Mesodermal cell (in vitro differentiated cells): ENCODE results near the gene KIFAP3.
"Not testable (repeated sequence)": the region's sequence is repeated elsewhere in the genome, so short reads cannot be mapped to it uniquely, and the experiment has no call there.

Source experiments
- H3K27ac ChIP-seq: 2 replicates; pipeline ENCODE4 v1.7.0; 2013; ENCODE audit warnings: mild to moderate bottlenecking, low read depth, low read length, moderate library complexity; ENCODE audit not compliant: severe bottlenecking
- H3K36me3 ChIP-seq: 2 replicates; pipeline ENCODE4 v1.7.1; 2013; ENCODE audit warnings: mild to moderate bottlenecking, low read length, moderate library complexity; ENCODE audit not compliant: control insufficient read depth, insufficient read depth
- H3K4me1 ChIP-seq: one replicate; pipeline ENCODE4 v1.7.1; 2013; ENCODE audit warnings: mild to moderate bottlenecking, low read length; ENCODE audit not compliant: insufficient read depth, control insufficient read depth, poor library complexity, severe bottlenecking
- H3K4me3 ChIP-seq: 2 replicates; pipeline ENCODE4 v1.7.0; 2013; ENCODE audit warnings: low read length, control low read depth, mild to moderate bottlenecking; ENCODE audit not compliant: insufficient read depth, poor library complexity, severe bottlenecking; ENCODE audit errors: extremely low read depth
- H3K9me3 ChIP-seq: 2 replicates; pipeline ENCODE4 v1.7.1; 2013; ENCODE audit warnings: mild to moderate bottlenecking, low read length, moderate library complexity; ENCODE audit not compliant: control insufficient read depth
- WGBS, 2 experiments: methylation state at CpG; one replicate each; pipeline ENCODE4 v1.1.5; 2013; ENCODE audit warnings: missing lambda C conversion rate in 2 of 2; ENCODE audit not compliant: insufficient coverage in 2 of 2; 5-methylcytosine and 5-hydroxymethylcytosine counted together

KIFAP3 gene

DNA sequence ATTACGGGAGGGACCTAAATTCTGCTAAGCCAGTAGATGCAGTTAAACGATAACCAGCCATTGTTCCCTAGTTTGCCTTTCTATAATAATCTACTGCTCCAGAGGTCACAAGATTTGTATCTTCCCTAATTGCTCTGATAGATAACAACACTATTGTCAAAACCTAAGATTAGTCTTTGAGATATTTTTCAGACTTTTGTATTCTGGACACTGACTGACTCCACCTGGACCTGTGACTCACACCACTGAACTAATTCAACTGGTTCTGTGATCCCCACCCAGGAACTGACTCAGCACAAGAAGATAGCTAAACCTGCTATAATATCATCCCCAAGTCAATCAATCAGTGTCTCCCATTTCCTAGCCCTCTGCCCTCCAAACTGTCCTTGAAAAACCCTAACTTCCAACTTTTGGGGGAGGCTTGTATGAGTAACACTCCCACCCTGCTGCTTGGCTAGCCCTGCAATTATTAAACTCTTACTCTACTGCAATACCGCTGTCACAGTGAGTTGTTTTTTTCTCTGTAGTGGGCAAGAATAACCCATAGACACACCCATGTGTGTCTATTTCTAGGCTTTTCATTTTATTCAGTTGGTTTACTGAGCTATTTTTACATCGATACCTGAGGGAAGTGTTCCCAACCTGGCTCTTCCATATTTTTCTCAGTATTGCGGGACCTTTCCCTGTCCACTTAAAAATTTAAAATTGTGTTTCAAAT is 11.2 kb downstream of the KIFAP3 start:
- Histone ChIP-seq H3K4me1 (no peaks in the 10 kb centered on the region), H3K27ac (no peak overlapping the region), H3K4me3 (no peak overlapping the region), H3K9me3 (peaks cover 8% of the 10 kb centered on the region), H3K36me3 (no peaks in the 10 kb centered on the region)
- 91 to 95% methylated on average over 2 to 3 of the region's 5 CpGs for WGBS, 2 experiments

DNA sequence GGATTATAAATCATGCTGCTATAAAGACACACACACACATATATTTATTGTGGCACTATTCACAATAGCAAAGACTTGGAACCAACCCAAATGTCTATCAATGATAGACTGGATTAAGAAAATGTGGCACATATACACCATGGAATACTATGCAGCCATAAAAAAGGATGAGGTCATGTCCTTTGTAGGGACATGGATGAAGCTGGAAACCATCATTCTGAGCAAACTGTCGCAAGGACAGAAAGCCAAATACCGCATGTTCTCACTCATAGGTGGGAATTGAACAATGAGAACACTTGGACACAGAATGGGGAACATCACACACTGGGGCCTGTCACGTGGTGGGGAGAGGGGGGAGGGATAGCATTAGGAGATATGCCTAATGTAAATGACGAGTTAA is 12.8 kb downstream of the KIFAP3 start:
- not testable (repeated sequence) for H3K27ac ChIP-seq, H3K4me1 ChIP-seq, H3K36me3 ChIP-seq, H3K9me3 ChIP-seq, H3K4me3 ChIP-seq
- 100% methylated on average over 2 of the region's 4 CpGs for WGBS, 2 experiments

DNA sequence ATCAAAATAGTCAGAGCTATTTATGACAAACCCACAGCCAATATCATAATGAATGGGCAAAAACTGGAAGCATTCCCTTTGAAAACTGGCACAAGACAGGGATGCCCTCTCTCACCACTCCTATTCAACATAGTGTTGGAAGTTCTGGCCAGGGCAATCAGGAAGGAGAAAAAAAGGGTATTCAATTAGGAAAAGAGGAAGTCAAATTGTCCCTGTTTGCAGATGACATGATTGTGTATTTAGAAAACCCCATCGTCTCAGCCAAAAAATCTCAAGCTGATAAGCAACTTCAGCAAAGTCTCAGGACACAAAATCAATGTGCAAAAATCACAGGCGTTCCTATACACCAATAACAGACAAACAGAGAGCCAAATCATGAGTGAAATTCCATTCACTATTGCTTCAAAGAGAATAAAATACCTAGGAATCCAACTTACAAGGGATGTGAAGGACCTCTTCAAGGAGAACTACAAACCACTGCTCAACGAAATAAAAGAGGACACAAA is 14.4 kb downstream of the KIFAP3 start:
- not testable (repeated sequence) for H3K4me3 ChIP-seq, H3K27ac ChIP-seq, H3K36me3 ChIP-seq, H3K4me1 ChIP-seq, H3K9me3 ChIP-seq
- whole genome bisulfite sequencing, 2 experiments: 90% methylated on average over 2 of the region's 3 CpGs; no CpG with 5 or more reads in 1 of the 2 experiments

DNA sequence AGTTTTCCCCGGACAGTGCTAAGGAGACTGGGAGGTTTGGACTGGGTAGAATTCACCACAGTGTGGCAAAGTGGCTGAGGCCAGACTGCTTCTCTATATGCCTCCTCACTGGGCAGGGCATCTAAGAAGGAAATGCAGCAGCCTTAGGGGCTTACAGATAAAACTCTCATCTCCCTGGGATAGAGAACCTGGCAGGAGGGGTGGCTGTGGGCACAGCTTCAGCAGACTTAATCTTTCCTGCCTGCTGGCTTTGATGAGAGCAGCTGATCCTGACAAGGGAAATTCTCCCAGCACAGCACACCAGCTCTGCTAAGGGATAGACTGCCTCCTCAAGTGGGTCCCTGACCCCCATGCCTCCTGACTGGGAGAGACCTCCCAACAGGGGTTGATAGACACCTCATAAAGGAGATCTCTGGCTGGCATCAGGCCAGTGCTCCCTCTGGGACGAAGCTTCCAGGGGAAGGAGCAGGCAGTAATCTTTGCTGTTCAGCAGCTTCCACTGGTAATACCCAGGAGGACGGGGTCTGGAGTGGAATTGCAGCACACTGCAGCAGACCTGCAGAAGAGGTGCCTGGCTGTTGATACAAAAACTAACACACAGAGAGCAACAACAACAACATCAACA is 25.2 kb downstream of the KIFAP3 start:
- Histone ChIP-seq H3K4me3 (no peak overlapping the region), H3K27ac (no peak overlapping the region), H3K9me3 (no peaks in the 10 kb centered on the region), H3K36me3 (no peaks in the 10 kb centered on the region), H3K4me1 (no peaks in the 10 kb centered on the region)
- 88 to 100% methylated on average over 1 to 2 of the region's 3 CpGs for WGBS, 2 experiments

DNA sequence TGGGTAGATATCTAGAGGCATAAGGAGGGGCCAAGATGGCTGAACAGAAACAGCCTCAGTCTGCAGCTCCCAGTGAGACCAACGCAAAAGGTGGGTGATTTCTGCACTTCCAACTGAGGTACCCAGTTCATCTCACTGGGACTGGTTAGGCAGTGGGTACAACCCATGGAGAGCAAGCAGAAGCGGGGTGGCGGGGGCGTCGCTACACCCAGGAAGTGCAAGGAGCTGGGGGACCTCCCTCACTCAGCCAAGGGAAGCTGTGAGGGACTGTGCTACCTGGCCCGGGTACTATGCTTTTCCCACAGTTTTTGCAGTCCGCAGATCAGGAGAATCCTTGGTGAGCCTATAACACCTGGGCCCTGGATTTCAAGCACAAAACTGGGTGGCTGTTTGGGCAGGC is 26.0 kb downstream of the KIFAP3 start:
- H3K9me3 ChIP-seq: no peaks in the 10 kb centered on the region
- WGBS, 2 experiments: 97% methylated on average over 3 to 7 of the region's 7 CpGs
- H3K4me1 ChIP-seq: no peaks in the 10 kb centered on the region
- no peaks in the 10 kb centered on the region for H3K36me3 ChIP-seq
- H3K27ac ChIP-seq: no peak overlapping the region
- H3K4me3 ChIP-seq: no peak overlapping the region

DNA sequence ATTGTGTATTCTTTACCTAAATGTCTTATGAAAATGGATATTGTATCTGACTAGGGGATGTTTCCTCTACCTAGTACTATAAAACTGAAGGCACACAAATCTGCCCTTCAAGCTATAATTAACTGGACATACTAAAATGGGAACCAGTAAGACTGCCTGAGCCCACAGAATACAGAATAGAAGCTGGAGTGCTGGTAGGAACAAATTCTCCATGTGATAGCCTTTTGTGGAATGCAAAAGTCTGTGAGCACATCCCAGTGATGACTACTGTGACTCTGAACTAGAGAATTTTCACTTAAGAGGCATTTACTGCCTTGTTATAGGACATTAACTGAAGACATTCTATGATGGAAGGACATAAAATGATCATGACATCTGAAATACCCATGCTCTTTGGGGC is 30.3 kb downstream of the KIFAP3 start:
- Histone ChIP-seq H3K4me1 (no peaks in the 10 kb centered on the region), H3K36me3 (no peaks in the 10 kb centered on the region), H3K27ac (no peak overlapping the region), H3K4me3 (no peak overlapping the region), H3K9me3 (no peaks in the 10 kb centered on the region)

DNA sequence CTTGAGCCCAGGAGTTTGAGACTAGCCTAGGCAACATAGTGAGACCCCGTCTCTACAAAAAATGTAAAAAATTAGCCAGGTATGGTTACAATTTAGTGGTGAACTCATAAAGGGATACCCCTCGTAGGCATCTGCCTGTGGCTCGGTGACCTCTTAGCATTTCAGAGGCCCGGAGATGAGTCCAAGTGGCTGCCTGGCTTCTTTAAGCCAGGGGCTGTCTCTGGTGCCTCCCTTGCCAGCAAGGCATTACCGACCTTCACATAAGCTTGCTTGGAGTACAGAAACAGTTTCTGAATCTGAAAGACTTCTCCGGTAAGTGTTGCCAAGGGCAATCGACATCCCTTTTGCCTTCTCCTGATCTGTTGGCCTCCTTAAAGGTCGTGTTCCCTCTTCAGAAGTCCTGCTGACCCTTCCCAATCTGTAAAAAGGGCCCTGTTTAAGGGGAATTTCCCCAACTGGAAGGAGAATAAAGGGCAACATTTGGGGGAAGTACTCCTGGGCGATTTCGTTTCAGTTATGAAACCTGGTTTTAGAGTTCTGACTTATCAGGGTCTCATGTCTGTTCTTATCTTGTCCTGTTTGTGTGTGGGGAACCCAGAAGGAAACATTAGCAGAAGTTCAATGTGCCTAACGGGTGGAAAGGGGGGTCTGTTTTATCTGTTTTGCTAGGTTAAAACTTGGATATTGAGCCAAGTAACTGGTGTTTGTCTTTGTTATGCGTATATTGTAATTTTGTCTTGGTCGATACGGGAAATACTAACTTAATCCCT is 32.9 kb downstream of the KIFAP3 start:
- Histone ChIP-seq H3K4me1 (no peaks in the 10 kb centered on the region), H3K36me3 (peaks cover 3% of the 10 kb centered on the region), H3K9me3 (no peaks in the 10 kb centered on the region), H3K27ac (no peak overlapping the region), H3K4me3 (no peak overlapping the region)
- whole genome bisulfite sequencing, 2 experiments: 92 to 93% methylated on average over 6 to 10 of the region's 14 CpGs

DNA sequence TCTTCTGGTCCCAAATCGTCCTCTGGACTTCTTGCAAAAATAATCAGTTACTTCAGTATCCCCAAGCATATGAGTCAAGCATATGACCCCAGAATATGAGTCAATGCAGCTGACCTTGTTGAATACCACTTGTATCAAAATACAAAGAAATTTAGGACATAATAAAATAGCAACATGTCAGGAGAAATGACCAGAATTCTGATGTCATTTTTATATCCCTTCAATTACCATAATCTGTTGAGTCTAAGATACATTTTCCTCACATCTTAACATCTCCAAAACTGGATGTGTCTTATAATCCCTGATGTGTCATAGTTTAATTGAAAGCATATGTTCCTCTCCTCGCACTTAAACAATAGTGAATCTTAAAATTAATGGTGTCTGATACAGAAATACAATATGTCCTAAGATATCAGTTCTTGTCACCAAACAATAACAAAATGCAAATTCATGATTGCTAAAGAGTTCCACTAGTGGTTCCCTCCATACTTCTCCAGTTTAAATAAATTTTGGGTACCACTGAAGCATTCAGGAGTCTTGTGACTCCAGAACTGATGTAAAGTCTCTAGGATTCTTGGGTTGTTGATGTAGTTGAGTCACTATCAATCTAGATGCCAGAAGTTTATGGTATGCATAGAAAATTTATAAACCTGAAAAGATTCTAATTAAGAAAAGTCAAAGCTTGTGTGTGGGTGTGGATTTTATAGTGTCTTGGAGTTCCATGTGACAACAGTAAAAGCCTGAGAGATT is 41.8 kb downstream of the KIFAP3 start:
- Histone ChIP-seq H3K36me3 (peaks cover 7% of the 10 kb centered on the region), H3K27ac (no peak overlapping the region), H3K9me3 (no peaks in the 10 kb centered on the region), H3K4me3 (no peak overlapping the region), H3K4me1 (no peaks in the 10 kb centered on the region)
- 80% methylated on average over 1 of the region's 2 CpGs for WGBS, 2 experiments

DNA sequence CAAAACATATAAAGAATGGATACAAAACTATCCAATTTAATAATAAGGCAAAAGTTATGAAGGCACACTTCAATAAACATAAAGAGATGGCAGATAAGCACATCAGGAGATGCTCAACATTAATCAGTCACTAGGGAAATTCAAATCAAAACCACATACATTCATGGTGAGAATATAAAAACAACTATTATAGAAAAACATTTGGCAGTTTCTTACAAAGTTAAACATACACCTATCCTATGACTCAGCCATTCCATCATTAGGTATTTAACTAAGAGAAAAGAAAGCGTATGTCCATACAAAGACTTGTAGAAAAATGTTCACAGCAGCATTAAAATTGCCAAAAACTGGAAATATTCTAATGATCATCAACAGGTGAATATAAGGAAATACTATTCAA is 44.3 kb downstream of the KIFAP3 start:
- no CpG with 5 or more reads among the region's 1 CpG for whole genome bisulfite sequencing, 2 experiments
- H3K9me3 ChIP-seq: no peaks in the 10 kb centered on the region
- no peak overlapping the region for H3K27ac ChIP-seq
- H3K4me3 ChIP-seq: no peak overlapping the region
- no peaks in the 10 kb centered on the region for H3K4me1 ChIP-seq
- peaks cover 7% of the 10 kb centered on the region for H3K36me3 ChIP-seq

DNA sequence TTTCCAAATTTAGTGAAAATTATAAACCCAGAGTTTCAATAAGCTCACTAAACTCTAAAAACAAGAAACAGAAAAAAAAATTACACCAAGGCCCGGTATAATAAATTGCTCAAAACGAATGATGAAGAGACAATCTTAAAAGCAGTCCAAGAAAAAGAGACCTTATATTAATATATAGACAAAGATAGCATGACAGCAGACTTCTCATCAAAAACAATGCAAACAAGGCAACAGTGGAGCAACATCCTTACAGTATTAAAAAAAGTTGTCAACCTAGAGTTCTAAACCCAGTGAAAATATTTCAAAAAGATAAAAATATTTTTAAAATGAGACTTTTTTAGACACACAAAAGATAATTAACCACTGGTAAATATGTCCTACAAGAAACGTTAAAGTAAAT is 46.7 kb downstream of the KIFAP3 start:
- H3K27ac ChIP-seq: no peak overlapping the region
- H3K36me3 ChIP-seq: peaks cover 7% of the 10 kb centered on the region
- no peaks in the 10 kb centered on the region for H3K9me3 ChIP-seq
- no peaks in the 10 kb centered on the region for H3K4me1 ChIP-seq
- WGBS, 2 experiments: no CpG with 5 or more reads among the region's 3 CpGs
- no peak overlapping the region for H3K4me3 ChIP-seq
